ENCODE measurements around the gene MFSD6L. TPM values are rescaled to one million over a fixed set of nuclear protein-coding genes. Genes with fewer than 3 reads are reported as not detected.

The MFSD6L gene
- total and polyA plus RNA-seq, 7 donors: not detected

GRCh38 chr17:8843344-8843743 is 44.2 kb upstream of the MFSD6L start:
- ATAC-seq (no peak), DNase-seq (no peak)
- no peaks in the 10 kb centered on the region for H3K9me3 ChIP-seq
- TF ChIP-seq CTCF (IDR thresholded peaks at IDR 0.05): no peak
- H3K4me1 ChIP-seq: no peaks in the 10 kb centered on the region
- H3K27ac ChIP-seq: no peak overlapping the region
- peaks cover 0 to 3% (median 0%) of the 10 kb centered on the region in 3 donors for H3K27me3 ChIP-seq (ENCODE audit: insufficient read depth in 3 of 3, low read length in 2 of 3)
- no peak overlapping the region for H3K4me3 ChIP-seq
- 18 to 43% (median 32%) methylated on average over 2 of the region's 2 CpGs for WGBS, 3 donors
- H3K36me3 ChIP-seq (ENCODE audit: insufficient read depth in 1 of 2, low read depth in 1 of 2): no peaks in the 10 kb centered on the region
- intact Hi-C loops (cut with DNase I): no loop called here

DNA sequence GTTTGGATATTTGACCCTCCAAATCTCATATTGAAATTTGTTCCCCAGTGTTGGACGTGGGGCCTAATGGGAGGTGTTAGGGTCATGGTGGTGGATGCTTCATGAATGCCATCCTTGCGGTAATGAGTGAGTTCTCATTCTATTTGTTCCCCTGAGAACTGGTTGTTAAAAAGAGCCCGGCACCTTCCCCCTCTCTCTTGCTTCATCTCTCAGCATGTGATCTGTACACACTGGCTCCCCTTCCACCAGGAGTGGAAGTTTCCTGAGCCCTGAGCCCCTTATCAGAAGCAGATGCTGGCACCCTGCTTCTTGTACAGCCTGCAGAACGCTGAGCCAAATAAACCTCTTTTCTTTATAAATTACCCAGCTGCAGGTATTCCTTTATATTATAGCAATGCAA is 42.7 kb upstream of the MFSD6L start:
- no peak for ATAC-seq
- H3K9me3 ChIP-seq: no peaks in the 10 kb centered on the region
- DNase-seq: no peak
- no peaks in the 10 kb centered on the region for H3K4me1 ChIP-seq
- H3K4me3 ChIP-seq: no peak overlapping the region
- no peak for TF ChIP-seq CTCF (IDR thresholded peaks at IDR 0.05)
- no peak overlapping the region for H3K27ac ChIP-seq
- H3K36me3 ChIP-seq (ENCODE audit: insufficient read depth in 1 of 2, low read depth in 1 of 2): no peaks in the 10 kb centered on the region
- WGBS, 3 donors: 48 to 65% (median 60%) methylated on average over 4 of the region's 4 CpGs
- intact Hi-C loops (cut with DNase I): no loop called here
- H3K27me3 ChIP-seq (ENCODE audit: insufficient read depth in 3 of 3, low read length in 2 of 3): peaks cover 0 to 3% (median 0%) of the 10 kb centered on the region in 3 donors

GRCh38 chr17:8839410-8839935 is 40.3 kb upstream of the MFSD6L start:
- intact Hi-C loops (cut with DNase I): no loop called here
- Histone ChIP-seq H3K27ac (no peak overlapping the region), H3K9me3 (no peaks in the 10 kb centered on the region), H3K36me3 (ENCODE audit: insufficient read depth in 1 of 2, low read depth in 1 of 2) (no peaks in the 10 kb centered on the region), H3K4me1 (no peaks in the 10 kb centered on the region), H3K4me3 (no peak overlapping the region), H3K27me3 (ENCODE audit: insufficient read depth in 3 of 3, low read length in 2 of 3) (peaks cover 0 to 3% (median 0%) of the 10 kb centered on the region in 3 donors)
- ATAC-seq (no peak), DNase-seq (no peak)
- TF ChIP-seq CTCF (IDR thresholded peaks at IDR 0.05): no peak
- WGBS, 3 donors: 38 to 44% (median 43%) methylated on average over 11 of the region's 11 CpGs

DNA sequence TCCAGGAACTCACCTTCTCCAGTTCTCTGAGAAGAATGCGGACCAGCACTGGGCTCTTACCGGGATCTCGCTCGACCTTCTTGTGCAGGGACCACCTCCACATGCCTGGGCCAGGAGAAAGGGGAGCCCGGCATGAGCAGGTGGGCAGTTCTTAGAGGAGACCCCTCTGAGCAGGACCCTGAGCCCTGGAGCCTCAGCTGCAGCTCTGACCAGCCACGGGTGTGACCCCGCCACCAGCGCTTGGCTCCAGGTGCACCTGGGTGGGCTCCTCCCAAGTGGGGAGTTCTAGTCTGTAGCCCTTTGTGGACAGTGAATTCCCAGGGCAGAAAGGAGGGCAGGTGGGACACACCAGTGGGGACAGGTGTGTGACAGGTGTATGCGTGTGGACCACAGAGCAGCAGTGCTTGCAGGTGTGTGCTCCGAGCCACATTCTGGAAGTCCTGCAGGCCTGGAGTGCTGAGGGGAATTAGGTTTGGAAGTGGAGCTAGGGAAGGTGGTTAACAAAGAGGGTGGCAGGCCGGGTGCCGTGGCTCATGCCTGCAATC is 39.5 kb upstream of the MFSD6L start:
- no peak for DNase-seq
- Histone ChIP-seq H3K27ac (no peak overlapping the region), H3K9me3 (no peaks in the 10 kb centered on the region), H3K4me1 (no peaks in the 10 kb centered on the region), H3K36me3 (ENCODE audit: insufficient read depth in 1 of 2, low read depth in 1 of 2) (no peaks in the 10 kb centered on the region), H3K27me3 (ENCODE audit: insufficient read depth in 3 of 3, low read length in 2 of 3) (no peaks in the 10 kb centered on the region), H3K4me3 (no peak overlapping the region)
- TF ChIP-seq CTCF (IDR thresholded peaks at IDR 0.05): no peak
- no peak for ATAC-seq
- WGBS, 3 donors: 81 to 87% (median 85%) methylated on average over 12 of the region's 12 CpGs
- intact Hi-C loops (cut with DNase I): no loop called here

DNA sequence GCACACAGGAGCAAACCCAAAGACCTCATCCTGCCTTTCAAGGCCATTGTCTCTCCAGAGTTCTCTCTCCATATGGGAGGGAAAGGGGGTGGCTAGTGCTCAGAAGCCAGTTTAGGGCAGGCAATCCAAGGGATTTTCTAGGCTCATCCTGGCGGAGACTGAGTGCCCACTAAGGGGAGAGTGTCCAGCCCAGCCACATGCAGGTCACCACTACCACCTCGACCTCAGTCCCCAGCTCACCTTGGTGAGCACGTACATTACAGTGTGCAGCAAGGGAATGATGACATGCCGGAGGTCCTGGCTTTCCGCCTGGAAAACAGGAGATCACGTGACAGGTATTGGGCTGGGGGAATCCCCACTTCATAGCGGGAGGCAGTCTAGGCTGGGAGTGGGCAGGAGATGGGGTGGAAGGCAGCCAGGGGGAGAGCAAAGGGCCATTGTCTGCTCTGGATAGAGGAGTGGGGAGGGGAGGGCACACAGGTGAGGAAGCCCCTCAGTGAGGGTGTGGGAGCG is 38.5 kb upstream of the MFSD6L start:
- H3K36me3 ChIP-seq (ENCODE audit: insufficient read depth in 1 of 2, low read depth in 1 of 2): no peaks in the 10 kb centered on the region
- 36 to 49% (median 41%) methylated on average over 8 of the region's 8 CpGs for WGBS, 3 donors
- H3K27ac ChIP-seq: no peak overlapping the region
- H3K4me1 ChIP-seq: no peaks in the 10 kb centered on the region
- TF ChIP-seq CTCF (IDR thresholded peaks at IDR 0.05): no peak
- peaks cover 0 to 3% (median 0%) of the 10 kb centered on the region in 3 donors for H3K27me3 ChIP-seq (ENCODE audit: insufficient read depth in 3 of 3, low read length in 2 of 3)
- intact Hi-C loops (cut with DNase I): no loop called here
- H3K4me3 ChIP-seq: no peak overlapping the region
- DNase-seq (no peak), ATAC-seq (no peak)
- no peaks in the 10 kb centered on the region for H3K9me3 ChIP-seq
